ENCODE measurements around the gene ATAD2B.

Gene ATAD2B

DNA sequence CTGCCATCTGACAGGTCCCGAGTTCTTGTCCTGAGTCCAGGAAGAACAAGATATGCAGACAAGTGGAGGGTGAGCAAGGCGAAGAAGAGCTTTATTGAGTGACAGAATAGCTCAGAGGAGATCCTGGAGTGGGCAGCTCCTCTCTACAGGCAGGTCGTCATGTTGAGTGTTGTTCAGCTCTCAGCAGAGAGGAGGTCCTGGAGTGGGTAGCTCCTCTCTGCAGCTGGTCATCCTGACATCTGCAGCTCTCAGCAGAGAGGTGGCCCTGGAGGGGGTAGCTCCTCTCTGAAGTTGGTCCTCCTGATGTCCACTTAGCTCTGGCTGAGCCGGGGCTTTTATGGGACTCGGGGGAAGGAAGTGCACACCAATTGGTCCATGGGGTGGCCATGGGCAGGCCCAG is 90.4 kb downstream of the ATAD2B start:
- no peak for DNase-seq

GRCh38 chr2:23835988-23836387 is 90.9 kb downstream of the ATAD2B start:
- no peak for DNase-seq

DNA sequence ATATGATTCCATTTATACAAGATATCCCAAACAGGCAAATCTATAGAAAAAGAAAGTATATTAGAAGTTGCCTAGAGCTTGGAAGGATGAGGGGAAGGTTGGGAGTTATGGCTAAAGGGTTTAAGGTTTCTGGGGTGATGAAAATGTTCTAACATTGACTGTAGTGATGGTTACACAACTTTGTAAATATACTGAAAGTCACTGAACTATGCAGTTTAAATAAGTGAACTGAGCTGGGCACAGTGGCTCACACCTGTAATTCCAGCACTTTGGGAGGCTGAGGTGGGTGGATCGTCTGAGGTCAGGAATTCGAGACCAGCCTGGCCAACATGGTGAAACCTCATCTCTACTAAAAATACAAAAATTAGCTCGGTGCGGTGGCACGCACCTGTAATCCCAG is 91.5 kb downstream of the ATAD2B start:
- no peak for DNase-seq

DNA sequence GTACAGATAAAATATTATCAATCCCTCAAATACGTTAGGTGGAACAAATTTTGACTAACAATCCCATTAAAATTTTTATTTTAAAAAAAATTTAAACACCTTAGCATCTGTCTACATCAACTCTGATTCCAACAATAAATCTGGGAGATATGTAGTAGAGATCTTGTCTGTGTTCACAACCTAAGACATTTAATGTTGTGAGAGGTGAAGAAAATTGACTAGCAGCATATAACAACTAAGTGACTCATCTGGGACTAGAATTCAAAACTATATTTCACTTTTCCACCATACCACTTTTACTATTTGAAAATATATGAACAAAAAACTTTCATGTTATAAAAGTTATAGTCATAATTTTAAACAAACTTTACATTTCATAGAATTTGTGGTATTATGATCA is 97.9 kb downstream of the ATAD2B start:
- DNase-seq = no peak

GRCh38 chr2:23828256-23828980 is 98.5 kb downstream of the ATAD2B start:
- no peak for DNase-seq

GRCh38 chr2:23827287-23827686 is 99.6 kb downstream of the ATAD2B start:
- no peak for DNase-seq

- DNase-seq = no peak
Observed at GRCh38 chr2:23826771-23827170, 100.2 kb downstream of the ATAD2B start.

- no peak for DNase-seq
Observed at GRCh38 chr2:23826040-23826439, 100.9 kb downstream of the ATAD2B start.

GRCh38 chr2:23824777-23825212 is 102.1 kb downstream of the ATAD2B start:
- peak; percentile 32 for DNase-seq

DNA sequence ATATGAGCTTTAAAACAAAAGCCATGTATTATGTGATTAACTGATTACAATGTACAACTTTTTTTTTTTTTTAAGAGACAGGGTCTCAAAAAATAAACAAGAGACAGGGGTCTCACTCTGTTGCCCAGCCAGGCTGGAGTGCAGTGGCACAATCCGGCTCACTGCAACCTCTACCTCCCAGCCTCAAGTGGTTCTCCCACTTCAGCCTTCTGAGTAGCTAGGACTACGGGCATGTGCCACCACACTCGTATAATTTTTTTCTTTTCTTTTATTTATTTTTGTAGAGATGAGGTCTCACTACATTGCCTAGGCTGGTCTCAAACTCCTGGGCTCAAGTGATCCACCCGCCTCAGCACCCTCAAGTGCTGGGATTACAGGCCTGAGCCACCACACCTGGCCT is 103.1 kb downstream of the ATAD2B start:
- no peak for DNase-seq

DNA sequence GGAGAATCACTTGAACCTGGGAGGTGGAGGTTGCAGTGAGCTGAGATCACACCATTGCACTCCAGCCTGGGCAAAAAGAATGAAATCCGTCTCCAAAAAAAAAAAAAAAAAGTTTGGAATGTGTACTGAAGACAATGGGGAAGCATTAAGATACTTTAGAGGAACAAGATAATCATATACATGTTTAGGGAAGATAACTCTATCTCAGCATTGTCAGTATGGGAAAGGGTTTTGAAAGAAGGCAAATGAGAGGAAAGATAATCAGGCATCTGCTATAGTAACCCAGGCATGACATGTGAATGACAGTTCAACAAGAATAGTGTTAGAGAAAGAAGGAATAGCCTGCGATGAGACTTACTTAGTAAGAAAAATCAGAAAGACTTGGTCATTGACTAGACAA is 112.0 kb downstream of the ATAD2B start:
- no peak for DNase-seq

GRCh38 chr2:23813438-23813837 is 113.5 kb downstream of the ATAD2B start:
- DNase-seq = no peak

GRCh38 chr2:23809150-23809549 is 117.8 kb downstream of the ATAD2B start:
- no peak for DNase-seq

DNA sequence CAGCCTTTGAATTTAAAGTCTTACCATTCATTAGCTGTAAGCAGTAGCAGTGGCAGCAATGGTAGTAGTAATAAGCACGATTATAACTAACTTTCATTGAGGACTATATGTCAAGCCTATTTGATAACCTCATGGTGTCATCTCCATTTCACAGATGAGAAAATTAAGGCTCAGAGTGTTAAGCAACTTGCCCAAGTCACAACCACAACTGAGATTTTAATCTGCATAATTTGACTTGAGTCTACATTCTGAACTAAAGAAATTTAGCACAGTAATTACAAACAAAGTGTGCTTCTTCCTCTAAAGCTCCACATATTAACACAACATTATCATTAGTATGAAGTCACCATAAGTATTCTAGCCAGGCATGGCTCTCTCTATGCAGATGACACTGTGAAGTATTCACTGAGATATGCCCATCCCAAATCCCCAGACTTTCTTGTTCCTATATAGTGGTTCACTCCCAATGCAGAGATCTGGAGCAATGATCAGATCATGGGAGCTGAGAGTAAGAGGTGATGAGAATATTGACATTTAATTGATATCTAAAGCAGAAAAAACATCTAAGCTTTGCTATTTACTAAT is 120.2 kb downstream of the ATAD2B start:
- no peak for DNase-seq

GRCh38 chr2:23806201-23806600 is 120.7 kb downstream of the ATAD2B start:
- DNase-seq = no peak

GRCh38 chr2:23803965-23804542 is 122.9 kb downstream of the ATAD2B start:
- DNase-seq = no peak

DNA sequence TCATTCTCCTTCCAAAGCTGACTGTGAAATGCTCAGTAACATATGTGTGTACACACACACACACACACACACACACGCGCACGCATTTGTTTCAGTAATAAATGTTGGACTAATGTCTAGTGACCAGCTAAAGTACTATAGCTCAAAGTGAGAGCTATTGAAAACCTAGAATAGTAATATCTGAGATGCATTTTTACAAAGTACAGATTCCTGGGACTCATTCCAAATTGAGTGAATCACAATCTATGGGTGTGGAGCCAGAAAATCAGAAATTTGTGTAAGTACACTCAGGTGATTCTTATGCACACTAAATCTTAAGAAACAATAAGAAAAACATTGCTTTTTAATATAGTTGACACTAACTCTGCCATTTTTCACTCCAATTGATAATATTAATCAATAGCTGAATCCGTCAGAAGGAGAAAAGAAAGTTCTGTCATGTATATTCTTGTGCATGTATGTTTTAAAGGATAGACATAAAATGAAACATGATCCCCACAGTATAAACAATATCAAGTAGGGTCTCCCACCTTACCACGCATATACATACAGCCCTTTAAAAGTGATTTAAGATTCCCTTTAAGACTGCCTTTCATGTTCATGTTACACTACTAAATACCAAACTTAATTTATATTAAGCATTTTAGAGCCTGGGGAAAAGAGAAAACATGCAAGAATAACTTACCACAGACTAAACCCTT is 123.5 kb downstream of the ATAD2B start:
- no peak for DNase-seq

DNA sequence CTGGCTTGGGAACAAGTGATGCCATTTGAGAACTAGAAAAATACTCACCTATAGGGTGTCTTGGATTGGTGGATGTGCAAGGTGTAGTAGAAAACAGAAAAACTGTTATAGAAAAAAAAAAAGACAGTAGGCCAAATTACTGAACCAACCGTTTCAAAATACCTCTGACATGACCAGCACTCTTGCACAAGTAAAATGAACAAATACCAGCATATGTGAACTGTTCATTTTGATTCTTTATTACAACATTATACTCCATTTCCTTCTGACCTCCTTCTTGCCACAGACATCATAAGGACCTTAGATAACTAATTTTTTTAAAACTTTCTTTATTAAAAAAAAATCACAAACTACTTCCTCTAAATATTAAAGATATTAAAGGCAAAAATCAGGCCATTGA is 125.5 kb downstream of the ATAD2B start:
- no peak for DNase-seq

- DNase-seq = no peak
Observed at GRCh38 chr2:23794234-23794633, 132.7 kb downstream of the ATAD2B start.

GRCh38 chr2:23793476-23793875 is 133.4 kb downstream of the ATAD2B start:
- no peak for DNase-seq

GRCh38 chr2:23791030-23791429 is 135.9 kb downstream of the ATAD2B start:
- DNase-seq = no peak

DNA sequence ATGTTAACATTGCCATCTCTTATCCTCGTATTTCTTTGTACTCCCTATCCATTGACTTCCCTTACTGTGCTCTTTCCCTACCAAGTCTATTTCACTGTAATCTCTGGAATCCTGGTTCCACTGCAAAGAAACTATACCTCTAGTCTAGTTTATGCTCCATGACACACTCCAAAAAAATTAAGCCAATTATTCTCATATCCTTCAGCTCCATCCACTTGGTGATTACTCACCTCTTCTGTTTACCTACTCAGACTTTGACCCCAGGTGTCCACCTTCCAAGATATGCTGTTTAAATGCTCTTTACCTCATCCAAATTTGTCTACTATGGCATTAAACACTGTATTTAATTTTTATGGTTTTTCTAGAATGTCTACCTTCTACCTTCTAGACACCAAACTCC is 137.9 kb downstream of the ATAD2B start:
- DNase-seq = no peak

DNA sequence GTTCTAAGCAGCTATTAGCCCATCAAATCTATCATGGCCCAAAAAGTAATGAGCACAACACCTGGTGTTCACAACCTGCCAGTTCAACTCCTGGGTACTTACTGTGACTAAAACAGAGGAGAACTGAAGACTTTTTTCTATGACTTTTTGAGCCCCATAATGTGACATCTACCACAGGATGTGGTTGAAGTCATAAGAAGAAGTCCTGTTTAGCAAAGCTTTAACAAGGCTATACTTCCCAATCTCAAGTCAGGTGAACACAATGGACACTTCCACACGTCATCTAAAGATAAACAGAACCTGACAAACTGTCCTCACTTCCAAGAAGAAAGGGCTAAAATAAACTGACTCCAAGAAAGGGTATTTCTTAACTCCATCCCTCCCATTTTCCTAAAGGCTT is 138.8 kb downstream of the ATAD2B start:
- DNase-seq = peak; percentile 28

- DNase-seq = no peak
Observed at GRCh38 chr2:23784971-23785370, 142.0 kb downstream of the ATAD2B start.

Measured in GDM1 (cell line).